HCT116 (cell line): ENCODE data around the gene EMP2.

Experiments used
- JUND ChIP-seq: IDR thresholded peaks from 2 replicates; pipeline ENCODE4 v1.6.1; 2012
- REST ChIP-seq: IDR thresholded peaks from 2 replicates; pipeline ENCODE4 v1.6.1; 2012; ENCODE audit warnings: low read depth

GRCh38 chr16:10614685-10615084, 34.3 kb upstream of the EMP2 start:
- TF ChIP-seq REST (no peak), JUND (no peak)
